K562 (cell line): Measurements from ENCODE around the gene HTR1D. TPM values are rescaled to one million over a fixed set of nuclear protein-coding genes. Genes with fewer than 3 reads are reported as not detected.
A peak's percentile ranks its signal among the peaks of the same experiment; 100 is the strongest.

Source experiments
- AFF4 ChIP-seq: sonication (generic); formaldehyde crosslinking; IDR thresholded peaks from 2 replicates; pipeline ENCODE4 v1.8.0; 2023; ENCODE audit warnings: mild to moderate bottlenecking, missing genetic modification reagents
- ASH1L ChIP-seq: fragments of 450-650 bp; IDR thresholded peaks from 2 replicates; pipeline ENCODE4 v1.6.1; 2018; ENCODE audit warnings: borderline replicate concordance, mild to moderate bottlenecking, low read depth; ENCODE audit not compliant: partially characterized antibody
- EP400 ChIP-seq: fragments of 450-650 bp; IDR thresholded peaks from 2 replicates; pipeline ENCODE4 v1.6.1; 2017; ENCODE audit warnings: antibody characterized with exemption, mild to moderate bottlenecking, moderate library complexity
- ETV5 ChIP-seq: sonication (generic); formaldehyde crosslinking; IDR thresholded peaks from 2 replicates; pipeline ENCODE4 v1.4.0; 2020; ENCODE audit warnings: low read depth, mild to moderate bottlenecking, missing genetic modification reagents
- GATA2 ChIP-seq: sonication (generic); formaldehyde crosslinking; IDR thresholded peaks from 2 replicates; pipeline ENCODE4 v1.4.0; 2020; ENCODE audit warnings: mild to moderate bottlenecking, missing genetic modification reagents
- HMBOX1 ChIP-seq: sonication (generic); IDR thresholded peaks from 2 replicates; pipeline ENCODE4 v1.6.1; 2016
- HNRNPUL1 ChIP-seq: fragments of 200-400 bp; formaldehyde crosslinking; IDR thresholded peaks from 2 replicates; pipeline ENCODE4 v1.6.1; 2017; ENCODE audit warnings: low read length
- PTBP1 ChIP-seq: fragments of 200-400 bp; formaldehyde crosslinking; IDR thresholded peaks from 2 replicates; pipeline ENCODE4 v1.6.1; 2017; ENCODE audit warnings: low read depth, low read length
- RAD21 ChIP-seq, 2 experiments: fragments of 250-450 bp in 1 of 2; fragments of 450-650 bp in 1 of 2; sonication (Bioruptor Pico) in 1 of 2; formaldehyde crosslinking in 1 of 2; IDR thresholded peaks in 1 of 2; conservative IDR thresholded peaks in 1 of 2; 2 replicates each; pipeline versions ENCODE4 v1.4.0 to v1.8.0; 2020 to 2022; ENCODE audit warnings: mild to moderate bottlenecking in 2 of 2, moderate library complexity in 1 of 2
- RCOR1 ChIP-seq, 2 experiments: IDR thresholded peaks; 2 replicates each; pipeline ENCODE4 v1.6.1; 2012; ENCODE audit warnings: low read depth in 2 of 2, low read length in 2 of 2, borderline replicate concordance in 1 of 2, improper control_type of control experiment in 1 of 2
- SAFB2 ChIP-seq: fragments of 200-400 bp; formaldehyde crosslinking; IDR thresholded peaks from 2 replicates; pipeline ENCODE4 v1.6.1; 2018; ENCODE audit warnings: borderline replicate concordance, low read length, low read depth, moderate library complexity; ENCODE audit not compliant: severe bottlenecking
- SOX6 ChIP-seq: fragments of 450-650 bp; IDR thresholded peaks from 2 replicates; pipeline ENCODE4 v1.6.1; 2014; ENCODE audit warnings: mild to moderate bottlenecking
- TAF7 ChIP-seq: fragments of 450-650 bp; IDR thresholded peaks from 2 replicates; pipeline ENCODE4 v1.6.1; 2016; ENCODE audit warnings: missing genetic modification characterization, missing compliant biosample characterization
- ZBTB43 ChIP-seq: sonication (generic); formaldehyde crosslinking; IDR thresholded peaks from 2 replicates; pipeline ENCODE4 v1.8.0; 2023; ENCODE audit warnings: mild to moderate bottlenecking, missing genetic modification reagents
- ZC3H8 ChIP-seq: fragments of 450-650 bp; IDR thresholded peaks from 2 replicates; pipeline ENCODE4 v1.6.1; 2017
- ZNF384 ChIP-seq: IDR thresholded peaks from 2 replicates; pipeline ENCODE4 v1.6.1; 2012; ENCODE audit warnings: low read depth, low read length, improper control_type of control experiment
- polyA plus RNA-seq, 8 experiments: library from polyadenylated mRNA; depleted of rRNA in 4 of 8; stranded (reverse) in 5 of 8; unstranded in 3 of 8; fragments of >200 nt; fragmentation: Nextera tagmentation in 2 of 8; fragmentation: Illumina TruSeq in 1 of 8; extraction: Ambion mirVana in 2 of 8; extraction: Trizol in 1 of 8; gene quantifications; 2 replicates each; pipeline versions ENCODE4 v1.2.1 to v1.2.3, GENCODE V29; 2011 to 2014; ENCODE audit warnings: inconsistent platforms in 1 of 8, missing spikeins in 1 of 8
- total RNA-seq, 7 experiments: library from RNA; depleted of rRNA in 6 of 7; stranded (reverse); fragments of >200 nt in 6 of 7; fragmentation: Illumina TruSeq in 2 of 7; extraction: Trizol in 2 of 7; gene quantifications; 2 replicates each; pipeline versions ENCODE4 v1.2.1 to v1.2.3, GENCODE V29; 2011 to 2021; ENCODE audit warnings: low replicate concordance in 1 of 7
- TF ChIP-seq, protein P1 (sequence below): sonication (generic); formaldehyde crosslinking; IDR thresholded peaks from 2 replicates; pipeline ENCODE4 v1.8.0; 2022; ENCODE audit warnings: mild to moderate bottlenecking, missing genetic modification reagents

Gene HTR1D
- total and polyA plus RNA-seq, 9 of the 15 experiments (the other 6 are each of a cell fraction or from before 2014, with no cell fraction given) = 0.03 to 0.09 (median 0.04) TPM; not detected in 4

DNA sequence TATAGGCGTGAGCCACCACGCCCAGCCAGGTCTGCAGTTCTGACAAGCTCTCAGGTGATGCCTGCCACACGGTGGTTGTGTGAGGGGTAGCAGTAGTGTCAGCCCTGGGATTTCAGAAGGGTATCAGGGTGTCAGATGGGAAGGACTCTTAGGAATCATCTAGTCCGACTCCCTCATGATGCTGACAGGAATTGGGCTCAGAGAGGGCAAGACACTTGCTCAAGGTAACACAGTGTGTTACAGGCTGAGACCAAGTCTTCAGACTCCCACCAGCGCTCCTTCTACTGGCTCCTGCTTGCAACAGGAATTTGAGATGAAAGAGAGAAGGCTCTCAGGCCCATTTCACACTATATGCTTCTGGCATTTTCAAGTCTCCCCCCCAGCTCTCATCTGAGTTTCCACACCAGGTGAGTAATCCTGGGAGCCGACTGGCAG lies 6.9 kb downstream of the HTR1D start (continued):
- TF ChIP-seq ZNF384 = no peak
- 0 out of 4 replicates have a peak, but pooled peaks of 1 of the 2 experiments have one; percentile 20 for TF ChIP-seq RCOR1 (IDR thresholded peaks at IDR 0.05; ENCODE audit: borderline replicate concordance in 1 of 2, low read depth in 2 of 2, low read length in 2 of 2)
- TF ChIP-seq, protein P1, sequence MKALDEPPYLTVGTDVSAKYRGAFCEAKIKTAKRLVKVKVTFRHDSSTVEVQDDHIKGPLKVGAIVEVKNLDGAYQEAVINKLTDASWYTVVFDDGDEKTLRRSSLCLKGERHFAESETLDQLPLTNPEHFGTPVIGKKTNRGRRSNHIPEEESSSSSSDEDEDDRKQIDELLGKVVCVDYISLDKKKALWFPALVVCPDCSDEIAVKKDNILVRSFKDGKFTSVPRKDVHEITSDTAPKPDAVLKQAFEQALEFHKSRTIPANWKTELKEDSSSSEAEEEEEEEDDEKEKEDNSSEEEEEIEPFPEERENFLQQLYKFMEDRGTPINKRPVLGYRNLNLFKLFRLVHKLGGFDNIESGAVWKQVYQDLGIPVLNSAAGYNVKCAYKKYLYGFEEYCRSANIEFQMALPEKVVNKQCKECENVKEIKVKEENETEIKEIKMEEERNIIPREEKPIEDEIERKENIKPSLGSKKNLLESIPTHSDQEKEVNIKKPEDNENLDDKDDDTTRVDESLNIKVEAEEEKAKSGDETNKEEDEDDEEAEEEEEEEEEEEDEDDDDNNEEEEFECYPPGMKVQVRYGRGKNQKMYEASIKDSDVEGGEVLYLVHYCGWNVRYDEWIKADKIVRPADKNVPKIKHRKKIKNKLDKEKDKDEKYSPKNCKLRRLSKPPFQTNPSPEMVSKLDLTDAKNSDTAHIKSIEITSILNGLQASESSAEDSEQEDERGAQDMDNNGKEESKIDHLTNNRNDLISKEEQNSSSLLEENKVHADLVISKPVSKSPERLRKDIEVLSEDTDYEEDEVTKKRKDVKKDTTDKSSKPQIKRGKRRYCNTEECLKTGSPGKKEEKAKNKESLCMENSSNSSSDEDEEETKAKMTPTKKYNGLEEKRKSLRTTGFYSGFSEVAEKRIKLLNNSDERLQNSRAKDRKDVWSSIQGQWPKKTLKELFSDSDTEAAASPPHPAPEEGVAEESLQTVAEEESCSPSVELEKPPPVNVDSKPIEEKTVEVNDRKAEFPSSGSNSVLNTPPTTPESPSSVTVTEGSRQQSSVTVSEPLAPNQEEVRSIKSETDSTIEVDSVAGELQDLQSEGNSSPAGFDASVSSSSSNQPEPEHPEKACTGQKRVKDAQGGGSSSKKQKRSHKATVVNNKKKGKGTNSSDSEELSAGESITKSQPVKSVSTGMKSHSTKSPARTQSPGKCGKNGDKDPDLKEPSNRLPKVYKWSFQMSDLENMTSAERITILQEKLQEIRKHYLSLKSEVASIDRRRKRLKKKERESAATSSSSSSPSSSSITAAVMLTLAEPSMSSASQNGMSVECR = no peak
- TF ChIP-seq RAD21 (CRISPR knock-in tag; conservative IDR thresholded peaks at IDR 0.05 in 1 of 2, IDR thresholded peaks at IDR 0.05 in 1 of 2) = peak in 1 of 2 experiments; percentile 29; a peak in 1 of 4 replicates
- no peak for TF ChIP-seq GATA2 (CRISPR knock-in tag)
- TF ChIP-seq HNRNPUL1 = no peak
- no peak for TF ChIP-seq SOX6
- peak; percentile 72; the same call in 1 of the 2 replicates for TF ChIP-seq PTBP1
- no peak for TF ChIP-seq HMBOX1
- no peak for TF ChIP-seq SAFB2
- no peak for TF ChIP-seq EP400
- TF ChIP-seq AFF4 (CRISPR knock-in tag) = no peak
- TF ChIP-seq ASH1L = no peak
- no peak for TF ChIP-seq ETV5 (CRISPR knock-in tag)
- no peak for TF ChIP-seq ZBTB43 (CRISPR knock-in tag)
- TF ChIP-seq TAF7 = no peak
- no peak for TF ChIP-seq ZC3H8
